ENCODE results near the gene TCN2.

DNA sequence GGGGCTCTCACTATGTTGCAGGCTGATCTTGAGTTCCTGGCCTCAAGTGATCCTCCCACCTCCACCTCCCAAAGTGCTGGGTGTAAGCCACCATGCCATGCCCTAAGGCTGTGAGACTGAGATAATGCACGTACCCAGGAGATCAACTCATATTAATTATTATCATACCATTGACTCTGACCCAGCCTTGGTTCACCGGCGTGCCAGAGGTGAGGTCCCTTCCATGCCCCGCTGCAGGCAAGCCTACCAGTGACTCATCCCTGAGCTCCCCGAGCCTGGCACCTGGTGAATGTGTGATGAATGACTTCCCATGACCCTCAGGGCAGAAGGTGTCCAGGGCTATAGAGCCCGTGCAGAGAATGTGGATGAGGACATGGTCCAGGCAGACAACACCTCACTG is 44.6 kb upstream of the TCN2 start:
- no peak for TF ChIP-seq CTCF (conservative IDR thresholded peaks at IDR 0.05; ENCODE audit: low read depth, low read length)
- TF ChIP-seq EZH2 (IDR thresholded peaks at IDR 0.05; ENCODE audit: borderline replicate concordance, low read depth, low read length, poor library complexity, severe bottlenecking): no peak

Data from A673 (cell line).